ENCODE measurements around the gene MCU.
A peak's percentile ranks its signal among the peaks of the same experiment; 100 is the strongest.
"Not testable (repeated sequence)": the region's sequence is repeated elsewhere in the genome, so short reads cannot be mapped to it uniquely, and the experiment has no call there.

The MCU gene

GRCh38 chr10:72911758-72912157, 219.8 kb downstream of the MCU start:
- DNase-seq = peak; percentile 59

- no peak for DNase-seq
Observed at GRCh38 chr10:72912736-72913135, 220.8 kb downstream of the MCU start.

GRCh38 chr10:72913287-72913686, 221.3 kb downstream of the MCU start:
- DNase-seq = no peak

GRCh38 chr10:72917201-72917600, 225.3 kb downstream of the MCU start:
- not testable (repeated sequence) for DNase-seq

GRCh38 chr10:72917803-72918332, 225.9 kb downstream of the MCU start:
- DNase-seq = not testable (repeated sequence)

GRCh38 chr10:72918352-72918751, 226.4 kb downstream of the MCU start:
- DNase-seq = no peak

- not testable (repeated sequence) for DNase-seq
Observed at GRCh38 chr10:72921147-72921683, 229.3 kb downstream of the MCU start.

- DNase-seq = no peak
Observed at GRCh38 chr10:72924351-72924750, 232.4 kb downstream of the MCU start.

GRCh38 chr10:72925951-72926465, 234.1 kb downstream of the MCU start:
- no peak for DNase-seq

GRCh38 chr10:72927485-72927884, 235.5 kb downstream of the MCU start:
- no peak for DNase-seq

- DNase-seq = no peak
Observed at GRCh38 chr10:72928798-72929197, 236.9 kb downstream of the MCU start.

GRCh38 chr10:72930276-72930675, 238.3 kb downstream of the MCU start:
- no peak for DNase-seq

GRCh38 chr10:72932259-72933015, 240.5 kb downstream of the MCU start:
- no peak for DNase-seq

- no peak for DNase-seq
Observed at GRCh38 chr10:72935361-72935760, 243.4 kb downstream of the MCU start.

Measured in OCI-M1 (cell line).